Memory B cell (primary cell): ENCODE results near the gene SPR.

Experiments
- ATAC-seq: fragments of 150-1000 bp; cut with Tn5 transposase; 2 replicates; pipeline ENCODE4 v1.10.0; 2021; ENCODE audit warnings: low read depth, mild to moderate bottlenecking, moderate library complexity
- DNase-seq, 2 donors: peaks; one replicate each; pipeline ENCODE4 v3.0.0; 2022; ENCODE audit warnings: low spot score in 2 of 2
- H3K27ac Mint-ChIP-seq: one replicate; pipeline ENCODE4 v1.8.0; 2022; ENCODE audit warnings: mild to moderate bottlenecking, moderate library complexity, mixed read lengths
- H3K27me3 Mint-ChIP-seq: one replicate; pipeline ENCODE4 v1.8.0; 2022; ENCODE audit warnings: mixed read lengths
- H3K36me3 Mint-ChIP-seq: one replicate; pipeline ENCODE4 v1.8.0; 2022; ENCODE audit warnings: mild to moderate bottlenecking, mixed read lengths
- H3K4me1 Mint-ChIP-seq: one replicate; pipeline ENCODE4 v1.8.0; 2022; ENCODE audit warnings: mixed read lengths
- H3K4me3 Mint-ChIP-seq: one replicate; pipeline ENCODE4 v1.8.0; 2022; ENCODE audit warnings: mild to moderate bottlenecking, moderate library complexity, mixed read lengths
- H3K9me3 Mint-ChIP-seq: one replicate; pipeline ENCODE4 v1.8.0; 2022; ENCODE audit warnings: mixed read lengths

SPR gene

DNA sequence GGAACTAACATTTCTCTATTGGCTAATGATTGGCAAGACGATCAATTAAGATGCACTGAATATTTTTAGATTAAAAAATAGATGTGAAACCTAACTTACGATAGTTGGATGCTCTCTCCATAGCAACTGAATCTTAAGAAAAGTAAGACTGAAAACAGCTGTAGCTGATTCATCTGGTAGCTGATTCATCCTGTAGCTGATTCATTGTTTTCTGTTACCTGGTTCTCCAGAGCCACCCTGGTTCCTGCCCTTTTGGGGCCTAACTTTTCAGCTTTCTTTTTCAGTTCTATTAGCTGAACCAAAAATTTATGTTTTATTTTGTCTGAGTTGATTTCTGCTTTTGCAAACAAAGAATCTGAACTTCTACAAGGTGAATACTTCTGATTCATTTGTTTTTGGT, 22.7 kb upstream of the SPR start:
- Mint-ChIP-seq H3K4me3 (no peak overlapping the region), H3K4me1 (peaks cover 9% of the 10 kb centered on the region), H3K27me3 (peaks cover 20% of the 10 kb centered on the region), H3K36me3 (no peaks in the 10 kb centered on the region), H3K27ac (no peak overlapping the region), H3K9me3 (no peaks in the 10 kb centered on the region)
- ATAC-seq (no peak), DNase-seq (no peak)

DNA sequence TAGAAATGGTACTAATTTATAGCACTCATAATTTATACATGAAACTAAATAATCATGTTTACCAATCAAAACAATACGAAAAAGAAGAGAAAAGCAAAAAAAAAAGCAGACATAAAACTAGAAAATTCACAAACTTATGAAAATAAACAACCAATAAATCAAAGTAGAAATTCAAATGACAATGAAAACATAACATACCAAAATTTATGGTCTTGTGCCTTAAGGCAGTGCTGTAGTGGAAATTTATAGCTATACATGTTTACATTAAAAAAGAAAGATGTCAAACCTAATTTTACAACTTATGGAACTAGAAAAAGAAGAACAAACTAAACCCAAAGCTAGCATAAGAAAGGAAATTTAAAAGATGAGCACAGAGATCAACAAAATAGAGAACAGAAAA, 16.1 kb upstream of the SPR start:
- no peaks in the 10 kb centered on the region for H3K36me3 Mint-ChIP-seq
- H3K4me1 Mint-ChIP-seq, result no peaks in the 10 kb centered on the region
- peaks cover 12% of the 10 kb centered on the region for H3K27me3 Mint-ChIP-seq
- H3K27ac Mint-ChIP-seq, result no peak overlapping the region
- DNase-seq (no peak), ATAC-seq (no peak)
- H3K9me3 Mint-ChIP-seq, result peaks cover 8% of the 10 kb centered on the region
- no peak overlapping the region for H3K4me3 Mint-ChIP-seq

DNA sequence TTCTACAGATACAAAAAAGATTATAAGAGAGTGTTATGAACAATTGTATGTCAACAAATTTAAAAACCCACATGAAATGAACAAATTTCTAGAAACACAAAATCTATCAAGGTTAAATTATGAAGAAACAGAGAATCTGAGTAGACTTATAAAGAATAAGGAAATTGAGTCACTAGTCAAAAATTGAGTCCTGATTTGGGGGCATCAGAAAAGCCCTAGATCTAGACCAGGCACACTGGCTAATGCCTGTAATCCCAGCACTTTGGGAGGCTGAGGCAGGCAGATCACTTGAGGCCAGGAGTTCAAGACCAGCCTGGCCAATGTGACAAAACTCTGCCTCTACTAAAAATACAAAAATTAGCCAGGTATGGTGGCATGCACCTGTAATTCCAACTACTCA, 15.3 kb upstream of the SPR start:
- DNase-seq, result no peak
- Mint-ChIP-seq H3K27ac (no peak overlapping the region), H3K27me3 (peaks cover 10% of the 10 kb centered on the region), H3K36me3 (no peaks in the 10 kb centered on the region), H3K4me1 (no peaks in the 10 kb centered on the region), H3K4me3 (no peak overlapping the region), H3K9me3 (peaks cover 8% of the 10 kb centered on the region)
- no peak for ATAC-seq

DNA sequence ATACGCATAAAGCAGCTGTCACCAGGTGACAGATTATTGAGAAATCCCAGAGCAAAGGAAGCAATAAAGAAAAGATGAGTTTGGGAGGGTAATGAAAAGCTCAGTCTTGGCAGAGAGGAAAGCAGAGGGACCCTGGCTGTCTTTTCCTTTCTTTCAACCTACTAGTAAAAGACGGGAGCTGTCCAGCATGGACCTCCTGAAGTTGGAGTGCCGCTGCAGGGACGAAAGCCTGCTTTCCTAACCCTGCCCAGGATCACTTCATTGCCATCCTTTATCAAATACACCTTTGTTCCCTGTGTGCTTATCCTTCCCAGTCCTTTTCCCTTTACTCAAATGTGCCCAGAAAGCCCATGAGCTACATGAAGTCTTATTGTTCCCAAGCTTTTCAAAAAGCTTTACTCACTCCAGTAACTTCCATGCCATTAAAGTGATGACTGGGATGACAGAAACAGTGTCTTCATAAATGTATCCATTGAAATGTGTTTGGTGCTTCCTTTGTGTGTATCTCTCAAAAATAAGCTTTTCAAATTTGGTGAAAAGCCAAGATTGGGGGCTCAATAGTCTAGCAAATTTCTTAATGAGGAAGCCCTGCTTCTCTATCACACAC, 3.7 kb upstream of the SPR start:
- Mint-ChIP-seq H3K4me3 (no peak overlapping the region), H3K9me3 (no peaks in the 10 kb centered on the region), H3K27ac (no peak overlapping the region), H3K27me3 (peaks cover 25% of the 10 kb centered on the region), H3K4me1 (peaks cover 4% of the 10 kb centered on the region), H3K36me3 (no peaks in the 10 kb centered on the region)
- DNase-seq (no peak), ATAC-seq (no peak)

DNA sequence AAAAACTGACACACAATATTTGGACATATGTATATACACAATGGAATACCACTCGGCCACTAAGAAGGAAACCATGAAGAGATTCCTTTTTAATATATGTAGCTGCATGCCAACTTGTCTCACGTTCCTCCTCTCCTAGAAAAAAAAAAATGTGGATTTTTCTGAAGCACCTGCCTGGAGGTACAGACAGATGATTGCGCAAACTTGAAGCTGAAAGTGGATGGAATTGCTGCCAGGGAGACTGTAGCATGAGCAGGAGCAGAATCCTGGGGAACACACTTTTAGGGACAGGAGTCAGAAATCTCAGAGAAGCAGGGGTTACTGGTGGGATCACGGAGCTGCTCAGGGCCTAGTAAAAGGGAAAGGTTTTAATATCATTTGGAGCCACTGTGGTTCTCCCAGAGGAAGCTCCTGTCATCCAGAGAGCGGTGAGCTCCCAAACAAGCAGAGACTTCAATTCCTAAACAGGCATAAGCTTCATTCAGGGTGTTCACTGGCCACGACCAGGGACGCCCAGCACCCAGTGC, 640 bp upstream of the SPR start:
- Mint-ChIP-seq H3K36me3 (no peaks in the 10 kb centered on the region), H3K27ac (no peak overlapping the region), H3K9me3 (no peaks in the 10 kb centered on the region), H3K4me3 (peak overlapping the region; percentile 71), H3K4me1 (peaks cover 6% of the 10 kb centered on the region), H3K27me3 (peaks cover 35% of the 10 kb centered on the region)
- ATAC-seq (no peak), DNase-seq (no peak)

DNA sequence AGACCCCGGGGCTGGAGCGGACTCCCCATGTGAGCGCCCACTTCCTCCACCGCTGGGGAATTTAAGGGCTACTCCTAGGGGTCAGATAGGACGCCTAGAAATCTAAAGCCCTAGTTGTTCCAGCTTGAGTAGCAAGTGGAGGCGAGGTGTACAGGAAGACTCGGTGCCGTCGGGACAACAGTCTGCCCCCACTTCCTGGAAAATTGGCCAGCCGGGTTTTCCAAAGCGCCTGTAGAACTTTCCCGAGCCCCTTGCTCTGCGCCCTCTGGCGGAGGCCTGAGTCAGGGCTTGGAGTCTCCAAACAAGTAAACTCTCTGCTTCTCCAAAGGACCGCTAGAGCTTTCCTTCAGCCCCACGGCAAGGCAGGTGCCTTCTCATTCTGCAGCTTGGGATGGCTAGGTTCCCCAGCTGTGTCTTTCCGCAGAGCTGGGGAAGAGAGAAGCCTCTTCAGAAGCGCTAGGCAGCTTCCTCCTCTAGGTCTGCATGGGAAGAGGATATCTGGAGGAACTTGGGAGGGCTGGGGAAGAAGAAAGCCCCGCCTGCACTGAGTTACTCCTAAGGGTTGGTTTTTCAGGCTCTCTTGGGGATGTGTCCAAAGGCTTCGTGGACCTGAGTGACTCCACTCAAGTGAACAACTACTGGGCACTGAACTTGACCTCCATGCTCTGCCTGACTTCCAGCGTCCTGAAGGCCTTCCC, 681 bp downstream of the SPR start:
- H3K4me1 Mint-ChIP-seq, result peaks cover 6% of the 10 kb centered on the region
- peak; percentile 30 to 44 for DNase-seq

DNA sequence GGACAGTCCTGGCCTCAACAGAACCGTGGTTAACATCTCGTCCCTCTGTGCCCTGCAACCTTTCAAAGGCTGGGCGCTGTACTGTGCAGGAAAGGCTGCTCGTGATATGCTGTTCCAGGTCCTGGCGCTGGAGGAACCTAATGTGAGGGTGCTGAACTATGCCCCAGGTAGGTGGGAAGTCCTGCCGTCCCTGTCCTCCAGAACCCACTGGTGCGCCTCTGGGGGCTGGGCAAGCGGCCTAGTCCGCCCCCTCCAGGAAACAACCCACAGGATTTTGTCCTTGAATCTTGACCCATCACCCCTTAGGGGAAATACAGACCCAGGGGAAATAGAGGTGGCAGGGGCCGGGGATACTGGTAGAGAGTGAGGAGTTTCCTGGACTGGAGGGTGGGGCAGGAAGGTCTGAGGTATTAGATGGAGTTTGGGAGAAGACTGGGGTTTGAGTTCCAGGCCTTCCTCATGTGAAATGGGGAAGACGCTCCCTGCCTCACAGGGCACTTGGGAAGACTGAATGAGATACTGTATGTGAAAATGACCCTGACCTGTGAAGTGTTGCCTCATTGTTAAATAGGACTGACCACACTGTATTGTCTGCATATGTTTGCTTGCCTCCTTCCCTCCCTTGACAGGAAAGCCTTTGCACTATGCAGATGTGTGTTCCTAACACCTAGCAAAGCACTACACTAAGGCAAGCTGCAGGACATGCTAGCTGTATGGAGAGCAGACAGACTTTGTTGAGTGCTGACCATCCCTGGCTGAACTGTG, 1.4 kb downstream of the SPR start:
- ATAC-seq (no peak), DNase-seq (no peak)
- no peak overlapping the region for H3K4me3 Mint-ChIP-seq
- H3K36me3 Mint-ChIP-seq, result no peaks in the 10 kb centered on the region
- peaks cover 29% of the 10 kb centered on the region for H3K27me3 Mint-ChIP-seq
- H3K9me3 Mint-ChIP-seq, result no peaks in the 10 kb centered on the region
- H3K4me1 Mint-ChIP-seq, result peaks cover 6% of the 10 kb centered on the region
- H3K27ac Mint-ChIP-seq, result no peak overlapping the region

More for the DNA sequence above, 681 bp downstream of the SPR start:
- no peak overlapping the region for H3K27ac Mint-ChIP-seq
- H3K27me3 Mint-ChIP-seq, result peaks cover 29% of the 10 kb centered on the region
- no peaks in the 10 kb centered on the region for H3K36me3 Mint-ChIP-seq
- H3K4me3 Mint-ChIP-seq, result peak overlapping the region; percentile 81
- ATAC-seq, result peak; percentile 49
- H3K9me3 Mint-ChIP-seq, result no peaks in the 10 kb centered on the region

DNA sequence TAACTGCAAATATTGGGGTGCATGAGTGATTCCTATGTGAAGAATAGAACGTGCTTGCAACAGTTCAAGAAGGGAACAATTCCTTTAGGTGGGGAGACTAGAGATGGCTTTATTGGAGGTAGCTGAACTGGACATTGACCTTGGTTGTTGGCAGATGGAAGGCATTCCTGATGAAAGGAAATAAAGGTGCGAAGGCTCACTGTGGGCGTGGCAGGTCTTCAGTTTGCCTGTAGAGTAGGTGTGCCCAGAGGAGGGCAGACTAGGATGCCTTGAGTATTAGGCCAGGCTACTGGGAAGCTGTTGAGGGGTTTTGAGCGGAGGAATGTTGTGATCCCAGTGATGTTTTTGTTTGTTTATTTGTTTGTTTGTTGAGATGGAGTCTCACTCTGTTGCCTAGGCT, 2.8 kb downstream of the SPR start:
- H3K27me3 Mint-ChIP-seq, result peaks cover 25% of the 10 kb centered on the region
- no peaks in the 10 kb centered on the region for H3K9me3 Mint-ChIP-seq

DNA sequence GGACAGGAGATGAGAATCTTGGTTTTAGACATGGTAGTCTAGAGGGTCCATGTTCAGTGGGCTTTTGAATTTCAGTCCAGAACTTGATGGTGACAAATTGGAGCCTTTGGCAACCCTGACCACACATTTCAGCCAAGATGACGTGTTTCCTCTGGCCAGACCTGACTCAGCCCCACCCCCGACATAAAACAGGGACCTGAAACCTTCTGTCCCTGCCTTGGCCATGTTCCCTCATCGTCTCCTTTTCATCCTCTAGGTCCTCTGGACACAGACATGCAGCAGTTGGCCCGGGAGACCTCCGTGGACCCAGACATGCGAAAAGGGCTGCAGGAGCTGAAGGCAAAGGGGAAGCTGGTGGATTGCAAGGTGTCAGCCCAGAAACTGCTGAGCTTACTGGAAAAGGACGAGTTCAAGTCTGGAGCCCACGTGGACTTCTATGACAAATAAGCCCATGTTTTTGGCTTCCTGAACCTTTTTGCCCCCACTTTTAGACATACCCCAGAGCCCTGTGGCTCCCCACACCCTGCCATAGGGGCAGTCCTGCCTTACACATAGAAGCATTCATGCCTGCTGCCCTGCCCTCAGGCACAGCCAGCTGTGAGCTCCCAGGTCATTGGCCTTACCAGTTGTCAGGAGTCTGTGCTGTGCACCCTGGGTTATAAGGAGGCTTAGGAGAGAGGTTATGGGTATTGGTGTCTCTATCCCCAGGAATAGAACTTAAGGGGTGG, 4.0 kb downstream of the SPR start:
- Mint-ChIP-seq H3K27ac (no peak overlapping the region), H3K27me3 (peaks cover 27% of the 10 kb centered on the region), H3K4me1 (peaks cover 10% of the 10 kb centered on the region), H3K36me3 (no peaks in the 10 kb centered on the region), H3K9me3 (no peaks in the 10 kb centered on the region), H3K4me3 (no peak overlapping the region)
- ATAC-seq (no peak), DNase-seq (no peak)

More for the DNA sequence above, 2.8 kb downstream of the SPR start:
- DNase-seq, result no peak
- H3K4me3 Mint-ChIP-seq, result no peak overlapping the region
- H3K4me1 Mint-ChIP-seq, result peaks cover 6% of the 10 kb centered on the region
- ATAC-seq, result no peak
- no peaks in the 10 kb centered on the region for H3K36me3 Mint-ChIP-seq
- no peak overlapping the region for H3K27ac Mint-ChIP-seq

DNA sequence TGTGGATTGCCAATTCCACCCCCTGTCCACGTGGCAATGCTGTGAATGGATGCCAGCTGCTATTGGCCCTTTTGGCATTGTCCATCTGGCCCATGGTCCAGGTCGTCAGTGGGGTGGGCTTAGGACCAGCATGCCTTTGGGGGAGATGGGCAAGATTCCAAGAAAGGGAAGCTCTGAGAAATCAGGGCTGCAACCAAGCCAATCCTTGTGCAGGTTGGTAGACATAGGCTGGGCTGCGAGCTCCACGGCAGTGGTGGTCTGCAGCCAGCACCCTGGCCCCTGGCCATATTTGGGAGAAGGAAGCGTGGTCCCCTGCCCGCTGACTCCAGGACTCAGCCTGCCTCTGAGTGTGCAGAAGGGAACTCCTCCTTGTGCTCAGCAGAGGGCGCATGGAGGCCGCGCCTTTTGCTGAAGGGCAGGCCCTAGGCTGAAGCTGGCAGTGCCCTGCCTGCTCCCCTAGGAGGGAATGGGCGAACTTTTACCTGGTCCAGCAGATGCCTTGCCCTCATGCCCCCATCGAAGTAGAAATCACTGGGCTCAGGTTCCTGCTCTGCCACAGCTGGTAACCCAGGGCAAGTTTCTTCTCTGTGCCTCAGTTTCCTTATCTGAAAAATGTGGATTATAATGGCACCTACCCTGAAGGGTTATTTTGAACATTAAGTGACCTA, 5.4 kb downstream of the SPR start:
- Mint-ChIP-seq H3K4me3 (no peak overlapping the region), H3K9me3 (no peaks in the 10 kb centered on the region), H3K27ac (no peak overlapping the region), H3K4me1 (peaks cover 10% of the 10 kb centered on the region), H3K36me3 (no peaks in the 10 kb centered on the region), H3K27me3 (peaks cover 30% of the 10 kb centered on the region)
- DNase-seq (peak; percentile 32 to 39), ATAC-seq (peak; percentile 81)

DNA sequence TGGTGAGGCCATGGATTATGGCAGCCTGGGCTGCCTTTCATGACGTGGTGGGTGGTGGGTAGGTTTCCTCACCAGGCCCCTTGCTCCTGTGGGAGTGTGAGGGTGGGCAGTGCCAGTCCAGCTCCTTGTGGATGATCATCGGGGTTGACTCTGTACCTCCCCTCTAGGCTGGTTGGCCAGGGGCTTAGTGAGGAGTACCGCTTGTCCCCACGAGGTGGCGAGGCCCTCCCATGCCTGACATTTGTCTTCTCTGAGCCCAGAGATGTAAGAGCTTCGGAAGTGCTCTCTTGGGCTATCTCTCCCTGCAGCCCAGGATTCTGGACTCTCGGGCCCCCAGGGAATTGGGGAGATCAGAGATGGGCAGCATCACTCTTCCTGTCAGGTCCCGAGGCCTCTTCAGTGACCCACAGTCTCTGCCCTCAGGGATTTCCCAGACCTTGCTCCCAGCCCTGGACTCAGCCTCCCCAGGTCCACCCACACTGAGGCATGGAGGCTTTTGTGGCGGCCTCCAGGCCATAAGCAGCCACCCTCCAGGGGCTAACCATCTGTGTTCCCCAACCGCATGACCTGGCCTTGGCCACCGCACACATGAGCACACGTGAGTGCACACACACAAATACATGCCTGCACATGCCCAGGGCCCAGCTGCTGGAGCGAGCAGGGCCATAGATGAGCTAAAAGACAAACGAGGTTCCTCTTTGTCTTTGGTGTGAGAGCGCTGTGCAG, 6.5 kb downstream of the SPR start:
- ATAC-seq (peak; percentile 69), DNase-seq (peak; percentile 28 to 37)
- Mint-ChIP-seq H3K27ac (no peak overlapping the region), H3K27me3 (peaks cover 31% of the 10 kb centered on the region), H3K4me1 (peaks cover 4% of the 10 kb centered on the region), H3K36me3 (no peaks in the 10 kb centered on the region), H3K9me3 (no peaks in the 10 kb centered on the region), H3K4me3 (no peak overlapping the region)

DNA sequence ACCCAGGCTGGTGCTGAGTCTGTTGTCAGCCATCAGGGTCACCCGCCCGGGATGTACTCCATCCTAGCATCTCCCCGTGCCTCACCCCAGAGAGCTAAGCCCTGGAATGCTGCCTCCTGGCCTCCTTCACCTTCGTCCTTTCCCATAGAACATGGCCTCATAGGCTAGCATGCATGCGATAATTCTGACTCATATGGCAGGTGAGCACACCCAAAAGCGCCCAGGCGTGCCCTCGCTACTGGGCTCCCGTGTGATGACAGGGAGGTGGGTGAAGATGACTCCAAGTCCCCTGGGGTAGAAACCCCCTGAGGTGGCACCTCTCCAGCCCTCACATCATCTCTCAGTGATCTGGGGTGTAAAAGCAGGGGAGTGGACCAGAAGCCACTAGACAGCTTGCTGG, 7.3 kb downstream of the SPR start:
- H3K27me3 Mint-ChIP-seq, result peaks cover 31% of the 10 kb centered on the region
- peaks cover 2% of the 10 kb centered on the region for H3K36me3 Mint-ChIP-seq
- H3K9me3 Mint-ChIP-seq, result no peaks in the 10 kb centered on the region

DNA sequence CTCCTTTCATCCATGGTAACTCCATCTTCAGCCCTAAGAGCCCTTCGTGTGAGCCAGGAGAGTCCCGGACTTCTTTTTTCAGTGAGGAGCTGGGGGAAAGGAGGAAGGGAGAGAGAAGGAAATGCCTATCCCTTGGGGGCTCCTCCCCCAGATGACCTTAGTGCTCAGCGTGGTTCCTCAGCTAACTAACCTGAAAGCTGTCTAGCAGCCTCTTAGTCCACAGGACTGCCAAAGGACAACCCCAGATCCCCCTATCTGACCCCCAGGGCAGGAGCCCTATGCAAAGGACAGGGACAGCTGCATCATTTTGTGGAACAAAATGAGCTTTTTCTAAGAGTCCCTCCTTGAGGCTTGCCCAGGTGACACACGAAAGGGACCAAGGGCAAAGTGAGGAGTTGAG, 7.9 kb downstream of the SPR start:
- Mint-ChIP-seq H3K27ac (no peak overlapping the region), H3K4me3 (no peak overlapping the region), H3K4me1 (peaks cover 4% of the 10 kb centered on the region), H3K27me3 (peaks cover 29% of the 10 kb centered on the region), H3K9me3 (no peaks in the 10 kb centered on the region), H3K36me3 (peaks cover 2% of the 10 kb centered on the region)
- ATAC-seq (no peak), DNase-seq (no peak)

More for the DNA sequence above, 7.3 kb downstream of the SPR start:
- Mint-ChIP-seq H3K27ac (no peak overlapping the region), H3K4me3 (no peak overlapping the region), H3K4me1 (peaks cover 4% of the 10 kb centered on the region)
- DNase-seq, result no peak
- ATAC-seq, result no peak
